HepG2 (cell line): ENCODE measurements around the gene TARBP2. TPM values are rescaled to one million over a fixed set of nuclear protein-coding genes. Genes with fewer than 3 reads are reported as not detected.

Experiments
- polyA plus RNA-seq, 8 experiments: library from polyadenylated mRNA; depleted of rRNA in 3 of 8; stranded (reverse) in 7 of 8; unstranded in 1 of 8; fragments of >200 nt; fragmentation: Illumina TruSeq in 4 of 8; extraction: Trizol in 4 of 8; gene quantifications; 2 replicates each; pipeline versions ENCODE4 v1.2.1 to v1.2.3, GENCODE V29; 2011 to 2016; ENCODE audit warnings: low read depth in 4 of 8, missing spikeins in 1 of 8, mixed read lengths in 1 of 8; ENCODE audit not compliant: insufficient read depth in 1 of 8
- small RNA-seq, 3 experiments: library from RNA; depleted of rRNA; stranded (forward); fragments of <200 nt; gene quantifications; one replicate each; pipeline ENCODE3, GENCODE V24; 2012; ENCODE audit warnings: low read depth in 2 of 3, low replicate concordance in 1 of 3; ENCODE audit not compliant: insufficient read length in 3 of 3, insufficient read depth in 2 of 3
- total RNA-seq, 5 experiments: library from RNA; depleted of rRNA; stranded (reverse); fragments of >200 nt; fragmentation: Illumina TruSeq; extraction: Trizol; gene quantifications; 2 replicates each; pipeline ENCODE4 v1.2.3, GENCODE V29; 2016; ENCODE audit warnings: low read depth in 1 of 5

The TARBP2 gene
- total and polyA plus RNA-seq, 2 of the 13 experiments (the other 11 are each of a cell fraction or from before 2014, with no cell fraction given): 47.0 to 55.5 TPM

Small RNA genes within 50 kb of the gene (small RNA-seq; reads per million reads assigned to genes)
- 0 reads per million in 3 experiments for gene AC023509.3

Other genes with a start within 250 kb of the TARBP2 start
- 11.5 and 11.6 TPM in 2 replicates for gene ESPL1, start 233.0 kb upstream of the TARBP2 start, total RNA-seq (2016; rRNA removed; fragmentation: Illumina TruSeq; extraction: Trizol)
- gene ESPL1, start 233.0 kb upstream of the TARBP2 start, polyA plus RNA-seq (2011; rRNA removed): 5.3 and 5.8 TPM in 2 replicates
- gene PFDN5, start 205.7 kb upstream of the TARBP2 start, total RNA-seq (2016; rRNA removed; fragmentation: Illumina TruSeq; extraction: Trizol): 462 and 578 TPM in 2 replicates
- 440 and 449 TPM in 2 replicates for gene PFDN5, start 205.7 kb upstream of the TARBP2 start, polyA plus RNA-seq (2011; rRNA removed)
- gene MYG1, start 201.6 kb upstream of the TARBP2 start, total RNA-seq (2016; rRNA removed; fragmentation: Illumina TruSeq; extraction: Trizol): 58.0 and 62.6 TPM in 2 replicates
- 38.6 and 40.7 TPM in 2 replicates for gene MYG1, start 201.6 kb upstream of the TARBP2 start, polyA plus RNA-seq (2011; rRNA removed)
- gene AAAS, start 179.7 kb upstream of the TARBP2 start, total RNA-seq (2016; rRNA removed; fragmentation: Illumina TruSeq; extraction: Trizol): 47.6 and 49.9 TPM in 2 replicates
- gene AAAS, start 179.7 kb upstream of the TARBP2 start, polyA plus RNA-seq (2011; rRNA removed): 52.0 and 54.0 TPM in 2 replicates
- not detected in 2 replicates for gene SP7, start 164.9 kb upstream of the TARBP2 start, total RNA-seq (2016; rRNA removed; fragmentation: Illumina TruSeq; extraction: Trizol)
- gene SP7, start 164.9 kb upstream of the TARBP2 start, polyA plus RNA-seq (2011; rRNA removed): not detected in 2 replicates
- gene SP1, start 121.1 kb upstream of the TARBP2 start, total RNA-seq (2016; rRNA removed; fragmentation: Illumina TruSeq; extraction: Trizol): 27.5 and 46.7 TPM in 2 replicates
- 26.5 and 27.3 TPM in 2 replicates for gene SP1, start 121.1 kb upstream of the TARBP2 start, polyA plus RNA-seq (2011; rRNA removed)
- 0.58 and 0.90 TPM in 2 replicates for gene AMHR2, start 77.4 kb upstream of the TARBP2 start, total RNA-seq (2016; rRNA removed; fragmentation: Illumina TruSeq; extraction: Trizol)
- gene AMHR2, start 77.4 kb upstream of the TARBP2 start, polyA plus RNA-seq (2011; rRNA removed): 0.24 and 0.50 TPM in 2 replicates
- gene PRR13, start 59.5 kb upstream of the TARBP2 start, total RNA-seq (2016; rRNA removed; fragmentation: Illumina TruSeq; extraction: Trizol): 102 and 109 TPM in 2 replicates
- gene PRR13, start 59.5 kb upstream of the TARBP2 start, polyA plus RNA-seq (2011; rRNA removed): 65.0 and 70.4 TPM in 2 replicates
- 154 and 265 TPM in 2 replicates for gene PCBP2, start 49.2 kb upstream of the TARBP2 start, total RNA-seq (2016; rRNA removed; fragmentation: Illumina TruSeq; extraction: Trizol)
- 345 and 390 TPM in 2 replicates for gene PCBP2, start 49.2 kb upstream of the TARBP2 start, polyA plus RNA-seq (2011; rRNA removed)
- gene MAP3K12, start 1.8 kb upstream of the TARBP2 start, total RNA-seq (2016; rRNA removed; fragmentation: Illumina TruSeq; extraction: Trizol): 0.13 and 0.20 TPM in 2 replicates
- 1.1 and 1.3 TPM in 2 replicates for gene MAP3K12, start 1.8 kb upstream of the TARBP2 start, polyA plus RNA-seq (2011; rRNA removed)
- 0.51 TPM in 1 of 2 replicates, not detected in the other for gene NPFF, start 6.2 kb downstream of the TARBP2 start, total RNA-seq (2016; rRNA removed; fragmentation: Illumina TruSeq; extraction: Trizol)
- gene NPFF, start 6.2 kb downstream of the TARBP2 start, polyA plus RNA-seq (2011; rRNA removed): not detected in 2 replicates
- 9.6 and 11.3 TPM in 2 replicates for gene ATF7, start 125.1 kb downstream of the TARBP2 start, total RNA-seq (2016; rRNA removed; fragmentation: Illumina TruSeq; extraction: Trizol)
- gene ATF7, start 125.1 kb downstream of the TARBP2 start, polyA plus RNA-seq (2011; rRNA removed): 14.0 and 16.2 TPM in 2 replicates
- gene ATP5MC2, start 174.8 kb downstream of the TARBP2 start, total RNA-seq (2016; rRNA removed; fragmentation: Illumina TruSeq; extraction: Trizol): 230 and 280 TPM in 2 replicates
- 257 and 310 TPM in 2 replicates for gene ATP5MC2, start 174.8 kb downstream of the TARBP2 start, polyA plus RNA-seq (2011; rRNA removed)
- gene CALCOCO1, start 226.2 kb downstream of the TARBP2 start, total RNA-seq (2016; rRNA removed; fragmentation: Illumina TruSeq; extraction: Trizol): 4.9 and 7.7 TPM in 2 replicates
- gene CALCOCO1, start 226.2 kb downstream of the TARBP2 start, polyA plus RNA-seq (2011; rRNA removed): 47.7 and 57.2 TPM in 2 replicates